Right cardiac atrium (tissue), 5 donors: Measurements from ENCODE around the gene PNMT. TPM values are rescaled to one million over a fixed set of nuclear protein-coding genes. Genes with fewer than 3 reads are reported as not detected.

Experiments used
- ATAC-seq, 2 donors: fragments of 200-7000 bp; cut with Tn5 transposase; one replicate each; pipeline versions ENCODE4 v1.8.0 to v1.9.1; 2020; ENCODE audit warnings: moderate library complexity in 2 of 2, mild to moderate bottlenecking in 1 of 2
- DNase-seq, 3 donors: peaks; one replicate each; pipeline ENCODE4 v3.0.0-alpha.2; 2020
- H3K27ac ChIP-seq: one replicate; pipeline ENCODE4 v1.5.1; 2013; ENCODE audit warnings: mild to moderate bottlenecking, low read length, control low read depth, moderate library complexity
- H3K27me3 ChIP-seq: one replicate; pipeline ENCODE4 v1.6.1; 2013; ENCODE audit not compliant: control insufficient read depth, insufficient read depth
- H3K4me1 ChIP-seq: one replicate; pipeline ENCODE4 v1.6.1; 2013; ENCODE audit warnings: low read length; ENCODE audit not compliant: control insufficient read depth, insufficient read depth
- H3K4me3 ChIP-seq: one replicate; pipeline ENCODE4 v1.5.1; 2013; ENCODE audit warnings: low read length, control low read depth
- H3K9me3 ChIP-seq: one replicate; pipeline ENCODE4 v1.6.1; 2013; ENCODE audit warnings: low read length; ENCODE audit not compliant: control insufficient read depth
- WGBS: extraction: QIAGEN DNeasy Blood & Tissue Kit; methylation state at CpG from one replicate; pipeline ENCODE4 v1.1.7; 2013; 5-methylcytosine and 5-hydroxymethylcytosine counted together
- intact Hi-C, 4 donors: fragments of 100-400 bp; cut with DNase I; formaldehyde crosslinking; loops; one replicate each; pipeline versions ENCODE4 v1.11.0 to v1.14.0; 2022 to 2023
- long read RNA-seq, 4 donors: library from polyadenylated mRNA; unstranded; transcript quantifications; one replicate each; pipeline ENCODE4 v2.0.0, GENCODE V29; 2020 to 2021
- polyA plus RNA-seq: library from polyadenylated mRNA; stranded (reverse); fragments of 200-250 nt; gene quantifications from one replicate; pipeline ENCODE4 v1.2.3, GENCODE V29; 2013
- total RNA-seq, 4 donors: library from RNA; stranded (reverse); fragmentation: NEBNext Ultra II Directional; extraction: Animal tissue kit (Norgen Biotek cat#: 25700); gene quantifications; one replicate each; pipeline ENCODE4 v1.2.1, GENCODE V29; 2021
- donor health status: healthy with polysubstance abuse.
- donor health status: DM: no; HTN: yes; CAD: no.
- donor health status: DM: no; HTN: no; CAD: no.
- donor health status: DM: no; HTN: yes; CAD: no; lungs with severe emphysema.
- donor health status: DM: yes; HTN: yes; CAD: no.

The PNMT gene
- 10 to 100 TPM; 18.1 to 39.6 (median 21.3) TPM for total RNA-seq
- 32.7 TPM for polyA plus RNA-seq
- long read RNA-seq, donor 1, transcript PNMT-201 (3 exons, 1,253 nt) = major isoform, 19 of 23 reads
- long read RNA-seq, donor 1, partial matches to known transcripts = 1 of 23 reads
- long read RNA-seq, donor 1, other reads (novel, unspliced or antisense) = 1 of 23 reads
- long read RNA-seq, donor 2, transcript PNMT-201 (3 exons, 1,253 nt) = major isoform, 17 of 23 reads
- long read RNA-seq, donor 2, partial matches to known transcripts = 2 of 23 reads
- long read RNA-seq, donor 2, other reads (novel, unspliced or antisense) = 1 of 23 reads
- long read RNA-seq, donor 3, partial matches to known transcripts = 1 of 9 reads
- long read RNA-seq, donor 3, other reads (novel, unspliced or antisense) = 4 of 9 reads
- long read RNA-seq, donor 4, transcript PNMT-201 (3 exons, 1,253 nt) = major isoform, 13 of 19 reads
- long read RNA-seq, donor 4, partial matches to known transcripts = 3 of 19 reads
- long read RNA-seq, donor 4, other reads (novel, unspliced or antisense) = 3 of 19 reads

- Histone ChIP-seq H3K27me3 (no peaks in the 10 kb centered on the region), H3K9me3 (no peaks in the 10 kb centered on the region), H3K4me3 (peak within 1 kb of the TSS; percentile 25), H3K27ac (peak within 1 kb of the TSS; percentile 73), H3K4me1 (no peaks in the 10 kb centered on the region)
- intact Hi-C loops = loop anchor here in 1 of 4 donors (10.0 kb wide), 1 partner anchor 57 kb away; no protein-coding TSS in a partner anchor
- WGBS = 2% methylated on average over 85 of the region's 85 CpGs
- peak; percentile 75 to 93 (median 91) for DNase-seq
- ATAC-seq = peak in 1 of 2 donors; percentile 3
Observed at GRCh38 chr17:39667945-39668924, at the start of gene PNMT. Gene PNMT (plus strand): TSS chr17:39668453. CDS start chr17:39668476, 23 bp downstream.

- intact Hi-C loops = loop anchor here in 1 of 4 donors (2.0 to 5.0 kb wide), 2 partner anchors 42 to 136 kb away; no protein-coding TSS in a partner anchor
- no peak for DNase-seq
- ATAC-seq = no peak
- no peaks in the 10 kb centered on the region for H3K27me3 ChIP-seq
- H3K4me1 ChIP-seq = no peaks in the 10 kb centered on the region
- no peak overlapping the region for H3K4me3 ChIP-seq
- 53% methylated on average over 13 of the region's 13 CpGs for WGBS
- H3K9me3 ChIP-seq = no peaks in the 10 kb centered on the region
- no peak overlapping the region for H3K27ac ChIP-seq
Observed at GRCh38 chr17:39618956-39619785, 49.1 kb upstream of the PNMT start.

GRCh38 chr17:39619786-39620101, 48.5 kb upstream of the PNMT start:
- Histone ChIP-seq H3K4me3 (no peak overlapping the region), H3K4me1 (no peaks in the 10 kb centered on the region), H3K9me3 (no peaks in the 10 kb centered on the region), H3K27ac (no peak overlapping the region), H3K27me3 (no peaks in the 10 kb centered on the region)
- intact Hi-C loops = loop anchor here (2.0 to 10.0 kb wide), 6 partner anchors 42 to 135 kb away; no protein-coding TSS in a partner anchor
- DNase-seq (no peak), ATAC-seq (no peak)
- WGBS = 70% methylated on average over 1 of the region's 1 CpG

- 10% methylated on average over 26 of the region's 26 CpGs for WGBS
- Histone ChIP-seq H3K4me1 (no peaks in the 10 kb centered on the region), H3K27ac (no peak overlapping the region), H3K9me3 (no peaks in the 10 kb centered on the region), H3K27me3 (no peaks in the 10 kb centered on the region), H3K4me3 (no peak overlapping the region)
- intact Hi-C loops = loop anchor here (2.0 to 10.0 kb wide), 5 partner anchors 53 to 131 kb away; no protein-coding TSS in a partner anchor
- DNase-seq (peak; percentile 79 to 92 (median 92)), ATAC-seq (peak; percentile 56 to 72)
Observed at GRCh38 chr17:39621523-39622379, 46.5 kb upstream of the PNMT start.

GRCh38 chr17:39622380-39623006, 45.8 kb upstream of the PNMT start:
- ATAC-seq (no peak), DNase-seq (no peak)
- Histone ChIP-seq H3K27me3 (no peaks in the 10 kb centered on the region), H3K9me3 (no peaks in the 10 kb centered on the region), H3K4me1 (peaks cover 2% of the 10 kb centered on the region), H3K27ac (no peak overlapping the region), H3K4me3 (no peak overlapping the region)
- WGBS = 55% methylated on average over 16 of the region's 16 CpGs
- intact Hi-C loops = loop anchor here (2.0 to 10.0 kb wide), 5 partner anchors 52 to 130 kb away; no protein-coding TSS in a partner anchor

- no peak overlapping the region for H3K27ac ChIP-seq
- H3K4me3 ChIP-seq = no peak overlapping the region
- WGBS = 4% methylated on average over 16 of the region's 16 CpGs
- intact Hi-C loops = loop anchor here (2.0 to 10.0 kb wide), 5 partner anchors 51 to 129 kb away; no protein-coding TSS in a partner anchor
- peak; percentile 67 to 71 for ATAC-seq
- peak; percentile 83 to 95 (median 95) for DNase-seq
- peaks cover 2% of the 10 kb centered on the region for H3K4me1 ChIP-seq
- H3K27me3 ChIP-seq = no peaks in the 10 kb centered on the region
- no peaks in the 10 kb centered on the region for H3K9me3 ChIP-seq
Observed at GRCh38 chr17:39623356-39623950, 44.8 kb upstream of the PNMT start.

GRCh38 chr17:39624313-39624712, 43.9 kb upstream of the PNMT start:
- ATAC-seq = no peak

GRCh38 chr17:39625198-39625785, 43.0 kb upstream of the PNMT start:
- Histone ChIP-seq H3K27ac (no peak overlapping the region), H3K27me3 (no peaks in the 10 kb centered on the region), H3K9me3 (no peaks in the 10 kb centered on the region), H3K4me3 (no peak overlapping the region), H3K4me1 (peaks cover 2% of the 10 kb centered on the region)
- ATAC-seq = no peak
- intact Hi-C loops = loop anchor here in 1 of 4 donors (10.0 kb wide), 1 partner anchor 50 kb away; no protein-coding TSS in a partner anchor
- WGBS = 47% methylated on average over 5 of the region's 5 CpGs
- DNase-seq = no peak

More at GRCh38 chr17:39624313-39624712, 43.9 kb upstream of the PNMT start:
- intact Hi-C loops = loop anchor here in 3 of 4 donors (5.0 to 10.0 kb wide), 4 partner anchors 50 to 128 kb away; no protein-coding TSS in a partner anchor
- DNase-seq = no peak
- Histone ChIP-seq H3K27ac (no peak overlapping the region), H3K27me3 (no peaks in the 10 kb centered on the region), H3K4me1 (peaks cover 2% of the 10 kb centered on the region), H3K4me3 (no peak overlapping the region), H3K9me3 (no peaks in the 10 kb centered on the region)
- 74% methylated on average over 8 of the region's 8 CpGs for WGBS
